Measurements from ENCODE around the gene LKAAEAR1. TPM values are rescaled to one million over a fixed set of nuclear protein-coding genes. Genes with fewer than 3 reads are reported as not detected.
A peak's percentile ranks its signal among the peaks of the same experiment; 100 is the strongest.

The LKAAEAR1 gene
- total and polyA plus RNA-seq, 2 of the 13 experiments (the other 11 are each of a cell fraction or from before 2014, with no cell fraction given), result not detected

- TF ChIP-seq ZBTB40 (IDR thresholded peaks at IDR 0.05) (no peak), ZBTB40 (CRISPR knock-in tag; IDR thresholded peaks at IDR 0.05) (no peak), CHD2 (IDR thresholded peaks at IDR 0.05; ENCODE audit: low read depth, low read length) (no peak), RAD51 (IDR thresholded peaks at IDR 0.05; ENCODE audit: borderline replicate concordance) (no peak), ZNF562 (CRISPR knock-in tag; IDR thresholded peaks at IDR 0.05; ENCODE audit: borderline replicate concordance) (no peak), PBX2 (CRISPR knock-in tag; IDR thresholded peaks at IDR 0.05) (peak; percentile 50; the same call in 1 of the 2 replicates), ZBTB46 (CRISPR knock-in tag; IDR thresholded peaks at IDR 0.05; ENCODE audit: borderline replicate concordance) (no peak), ZNF672 (CRISPR knock-in tag; IDR thresholded peaks at IDR 0.05) (no peak), CAMTA2 (CRISPR knock-in tag; IDR thresholded peaks at IDR 0.05; ENCODE audit: borderline replicate concordance) (no peak), ZNF503 (CRISPR knock-in tag; IDR thresholded peaks at IDR 0.05) (no peak), ZKSCAN5 (CRISPR knock-in tag; IDR thresholded peaks at IDR 0.05) (no peak), ATF5 (CRISPR knock-in tag; IDR thresholded peaks at IDR 0.05; ENCODE audit: low read depth) (no peak), ZNF644 (CRISPR knock-in tag; IDR thresholded peaks at IDR 0.05; ENCODE audit: low read depth) (no peak), SMARCE1 (IDR thresholded peaks at IDR 0.05; ENCODE audit: borderline replicate concordance) (no peak)
Measured at GRCh38 chr20:64082126-64082731, 2.0 kb downstream of the LKAAEAR1 start (continued).

Data from HepG2 (cell line).